GM10248 (cell line): Measurements from ENCODE around the gene GIMAP7.

Experiments
- CTCF ChIA-PET: fragments of 300-600 bp; sonication (Branson Sonifier 250); formaldehyde crosslinking; extraction: SDS; loops from one replicate; lab custom pipeline; 2021; ENCODE audit warnings: antibody characterized with exemption; lab: Yijun Ruan, JAX
- POLR2A ChIA-PET: fragments of 350-650 bp; sonication (Branson Sonifier 250); formaldehyde crosslinking; extraction: SDS; loops from one replicate; lab custom pipeline; 2020; ENCODE audit warnings: antibody characterized with exemption; lab: Yijun Ruan, JAX
- DNase-seq: peaks from one replicate; pipeline ENCODE4 v3.0.0; 2012; ENCODE audit errors: extremely low spot score
- CTCF ChIP-seq: IDR thresholded peaks from 2 replicates; pipeline ENCODE4 v1.5.1; 2012; ENCODE audit warnings: mild to moderate bottlenecking, low read depth; ENCODE audit errors: extremely low read depth, missing control alignments, control extremely low read depth

GIMAP7 gene

GRCh38 chr7:150567169-150567568 is 52.5 kb downstream of the GIMAP7 start, which contains the start of gene GIMAP4:
Gene GIMAP4, plus strand, starts transcription at chr7:150567390. Its CDS starts 2,512 bp downstream, at chr7:150569902.
- POLR2A ChIA-PET: no interaction called here
- CTCF ChIA-PET: interaction anchor here (1.4 kb wide), 1 partner anchor 14 kb away, joined by 4 read pairs; no protein-coding TSS in a partner anchor
- no peak for TF ChIP-seq CTCF
- DNase-seq: no peak

GRCh38 chr7:150567871-150568301 is 53.2 kb downstream of the GIMAP7 start:
- DNase-seq: no peak
- POLR2A ChIA-PET: no interaction called here
- no peak for TF ChIP-seq CTCF
- CTCF ChIA-PET: interaction anchor here (0.7 to 1.0 kb wide), 2 partner anchors 28 to 70 kb away, joined by 3 read pairs; no protein-coding TSS in a partner anchor

GRCh38 chr7:150568714-150569113 is 54.0 kb downstream of the GIMAP7 start:
- POLR2A ChIA-PET: no interaction called here
- no peak for TF ChIP-seq CTCF
- CTCF ChIA-PET: interaction anchor here (1.0 to 1.6 kb wide), 2 partner anchors 16 to 71 kb away, joined by 3 to 5 read pairs; no protein-coding TSS in a partner anchor
- DNase-seq: no peak

GRCh38 chr7:150569245-150569955 is 54.7 kb downstream of the GIMAP7 start:
- POLR2A ChIA-PET: no interaction called here
- CTCF ChIA-PET: interaction anchor here (1.0 to 1.6 kb wide), 2 partner anchors 15 to 26 kb away, joined by 3 to 5 read pairs; no protein-coding TSS in a partner anchor
- TF ChIP-seq CTCF: no peak
- DNase-seq: no peak
